ENCODE measurements around the gene UBA1. TPM values are rescaled to one million over a fixed set of nuclear protein-coding genes. Genes with fewer than 3 reads are reported as not detected.

The UBA1 gene
- total and polyA plus RNA-seq, 12 donors, result 90.9 to 157 (median 124) TPM

DNA sequence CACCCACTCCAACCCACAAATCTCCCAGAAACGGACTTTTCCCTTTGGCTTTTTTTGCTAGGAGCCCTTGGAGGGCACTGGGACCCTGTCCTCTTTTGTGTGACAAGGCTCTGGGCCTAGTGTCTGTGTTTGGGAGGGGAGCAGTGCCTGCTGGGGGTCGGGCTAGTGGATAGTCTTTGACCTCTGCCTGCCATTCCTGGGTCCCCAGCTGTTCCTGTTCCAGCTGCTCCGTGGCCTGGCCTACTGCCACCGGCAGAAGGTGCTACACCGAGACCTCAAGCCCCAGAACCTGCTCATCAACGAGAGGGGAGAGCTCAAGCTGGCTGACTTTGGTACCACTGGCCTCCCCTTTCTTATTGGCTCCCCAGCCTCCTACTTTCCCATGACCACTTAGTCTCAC lies 32.4 kb downstream of the UBA1 start:
- TF ChIP-seq, protein P1, sequence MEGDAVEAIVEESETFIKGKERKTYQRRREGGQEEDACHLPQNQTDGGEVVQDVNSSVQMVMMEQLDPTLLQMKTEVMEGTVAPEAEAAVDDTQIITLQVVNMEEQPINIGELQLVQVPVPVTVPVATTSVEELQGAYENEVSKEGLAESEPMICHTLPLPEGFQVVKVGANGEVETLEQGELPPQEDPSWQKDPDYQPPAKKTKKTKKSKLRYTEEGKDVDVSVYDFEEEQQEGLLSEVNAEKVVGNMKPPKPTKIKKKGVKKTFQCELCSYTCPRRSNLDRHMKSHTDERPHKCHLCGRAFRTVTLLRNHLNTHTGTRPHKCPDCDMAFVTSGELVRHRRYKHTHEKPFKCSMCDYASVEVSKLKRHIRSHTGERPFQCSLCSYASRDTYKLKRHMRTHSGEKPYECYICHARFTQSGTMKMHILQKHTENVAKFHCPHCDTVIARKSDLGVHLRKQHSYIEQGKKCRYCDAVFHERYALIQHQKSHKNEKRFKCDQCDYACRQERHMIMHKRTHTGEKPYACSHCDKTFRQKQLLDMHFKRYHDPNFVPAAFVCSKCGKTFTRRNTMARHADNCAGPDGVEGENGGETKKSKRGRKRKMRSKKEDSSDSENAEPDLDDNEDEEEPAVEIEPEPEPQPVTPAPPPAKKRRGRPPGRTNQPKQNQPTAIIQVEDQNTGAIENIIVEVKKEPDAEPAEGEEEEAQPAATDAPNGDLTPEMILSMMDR (IDR thresholded peaks at IDR 0.05), result no peak
- 84 to 86% methylated on average over 5 to 6 of the region's 6 CpGs for WGBS, 2 donors
- Histone ChIP-seq H3K9me3 (no peaks in the 10 kb centered on the region), H3K36me3 (peaks cover 0 to 72% (median 9%) of the 10 kb centered on the region in 9 donors), H3K4me1 (peaks cover 0 to 8% (median 0%) of the 10 kb centered on the region in 9 donors), H3K27me3 (peaks cover 0 to 17% (median 0%) of the 10 kb centered on the region in 7 donors), H3K4me3 (no peak overlapping the region), H3K27ac (no peak overlapping the region)
- DNase-seq (no peak), ATAC-seq (no peak)
- intact Hi-C loops (cut with DNase I), result no loop called here

DNA sequence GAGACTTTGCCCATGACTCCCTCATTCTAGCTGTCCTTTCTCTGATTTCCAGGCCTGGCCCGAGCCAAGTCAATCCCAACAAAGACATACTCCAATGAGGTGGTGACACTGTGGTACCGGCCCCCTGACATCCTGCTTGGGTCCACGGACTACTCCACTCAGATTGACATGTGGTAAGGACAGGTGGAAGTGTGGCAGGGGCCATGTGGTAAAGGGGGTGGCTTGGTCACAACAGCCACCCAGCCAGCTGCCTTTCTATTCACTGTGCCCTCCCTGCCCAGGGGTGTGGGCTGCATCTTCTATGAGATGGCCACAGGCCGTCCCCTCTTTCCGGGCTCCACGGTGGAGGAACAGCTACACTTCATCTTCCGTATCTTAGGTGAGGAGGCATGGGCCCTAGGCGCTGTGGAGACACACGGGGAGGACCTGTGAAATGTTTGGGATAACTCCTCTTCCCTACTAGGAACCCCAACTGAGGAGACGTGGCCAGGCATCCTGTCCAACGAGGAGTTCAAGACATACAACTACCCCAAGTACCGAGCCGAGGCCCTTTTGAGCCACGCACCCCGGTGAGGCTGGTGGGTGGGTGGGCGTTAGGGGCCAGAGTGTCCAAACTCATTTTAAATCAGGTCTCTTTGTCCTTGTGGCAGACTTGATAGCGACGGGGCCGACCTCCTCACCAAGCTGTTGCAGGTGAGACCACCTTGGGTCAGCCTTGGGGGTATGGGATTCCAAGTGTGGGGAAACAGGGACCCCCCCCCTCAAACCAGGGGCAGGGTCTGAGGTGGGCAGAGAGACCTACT lies 33.1 kb downstream of the UBA1 start:
- no peak overlapping the region for H3K4me3 ChIP-seq
- no peak for ATAC-seq
- peaks cover 0 to 72% (median 9%) of the 10 kb centered on the region in 9 donors for H3K36me3 ChIP-seq
- peaks cover 0 to 2% (median 0%) of the 10 kb centered on the region in 9 donors for H3K4me1 ChIP-seq
- intact Hi-C loops (cut with DNase I), result no loop called here
- DNase-seq, result no peak
- peaks cover 0 to 23% (median 0%) of the 10 kb centered on the region in 7 donors for H3K27me3 ChIP-seq
- TF ChIP-seq, protein P1 (IDR thresholded peaks at IDR 0.05), result no peak
- no peaks in the 10 kb centered on the region for H3K9me3 ChIP-seq
- H3K27ac ChIP-seq, result no peak overlapping the region
- WGBS, 2 donors, result 87 to 92% methylated on average over 16 to 19 of the region's 19 CpGs

DNA sequence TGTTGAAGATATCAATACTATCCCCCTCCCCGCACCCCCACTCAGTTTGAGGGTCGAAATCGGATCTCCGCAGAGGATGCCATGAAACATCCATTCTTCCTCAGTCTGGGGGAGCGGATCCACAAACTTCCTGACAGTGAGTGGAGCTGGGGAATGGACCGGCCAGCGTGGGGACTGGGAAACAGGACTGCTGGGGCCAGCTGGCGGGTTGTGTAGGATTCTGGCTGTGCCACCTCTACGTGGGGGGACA lies 33.6 kb downstream of the UBA1 start:
- H3K9me3 ChIP-seq, result no peaks in the 10 kb centered on the region
- peaks cover 0 to 2% (median 0%) of the 10 kb centered on the region in 9 donors for H3K4me1 ChIP-seq
- H3K36me3 ChIP-seq, result peaks cover 0 to 72% (median 9%) of the 10 kb centered on the region in 9 donors
- H3K27me3 ChIP-seq, result peaks cover 0 to 23% (median 0%) of the 10 kb centered on the region in 7 donors
- intact Hi-C loops (cut with DNase I), result no loop called here
- DNase-seq (no peak), ATAC-seq (no peak)
- no peak overlapping the region for H3K27ac ChIP-seq
- TF ChIP-seq, protein P1 (IDR thresholded peaks at IDR 0.05), result no peak
- no peak overlapping the region for H3K4me3 ChIP-seq
- WGBS, 2 donors, result 85 to 89% methylated on average over 9 of the region's 9 CpGs

DNA sequence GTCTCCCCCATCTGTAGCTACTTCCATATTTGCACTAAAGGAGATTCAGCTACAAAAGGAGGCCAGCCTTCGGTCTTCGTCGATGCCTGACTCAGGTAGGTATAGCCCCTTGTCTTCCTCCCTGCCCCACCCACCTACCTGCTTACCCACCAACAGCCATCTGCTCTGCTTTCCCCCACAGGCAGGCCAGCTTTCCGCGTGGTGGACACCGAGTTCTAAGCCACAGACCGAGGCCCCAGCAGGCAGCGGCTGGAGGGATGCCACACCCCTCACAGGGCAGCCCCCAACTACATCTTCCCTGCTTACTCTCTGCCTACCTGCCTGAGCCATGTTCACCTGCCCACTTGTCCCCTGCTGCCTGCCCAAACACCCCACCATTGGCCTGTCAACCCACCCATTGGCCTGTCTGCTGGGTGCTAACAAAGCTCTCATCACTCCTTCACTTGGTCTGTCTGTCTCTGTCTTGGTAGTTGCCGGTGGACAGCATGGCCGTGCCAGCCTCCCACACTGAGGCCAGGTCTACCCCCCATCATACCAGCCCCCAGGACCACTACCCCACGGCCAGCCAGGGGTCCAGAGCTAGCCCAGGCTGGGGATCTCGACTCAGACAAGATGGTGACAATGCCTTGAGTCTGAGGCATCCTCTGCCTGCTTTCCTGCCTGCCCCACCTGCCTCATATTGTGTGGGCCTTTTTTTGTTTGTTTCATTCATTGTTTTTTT lies 35.1 kb downstream of the UBA1 start:
- H3K27ac ChIP-seq, result no peak overlapping the region
- peaks cover 0 to 34% (median 0%) of the 10 kb centered on the region in 7 donors for H3K27me3 ChIP-seq
- H3K9me3 ChIP-seq, result no peaks in the 10 kb centered on the region
- WGBS, 2 donors, result 91 to 95% methylated on average over 12 of the region's 12 CpGs
- DNase-seq, result no peak
- peaks cover 0 to 6% (median 0%) of the 10 kb centered on the region in 9 donors for H3K4me1 ChIP-seq
- H3K36me3 ChIP-seq, result peaks cover 0 to 63% (median 9%) of the 10 kb centered on the region in 9 donors
- TF ChIP-seq, protein P1 (IDR thresholded peaks at IDR 0.05), result no peak
- intact Hi-C loops (cut with DNase I), result no loop called here
- ATAC-seq, result no peak
- no peak overlapping the region for H3K4me3 ChIP-seq

All from heart right ventricle (tissue), 16 donors.